8988T (cell line): Measurements from ENCODE around the gene ACTG1.

Experiments
- DNase-seq: peaks from one replicate; pipeline ENCODE4 v3.0.0; 2011

Gene ACTG1

GRCh38 chr17:81544281-81544974 is 31.8 kb upstream of the ACTG1 start:
- DNase-seq: no peak

GRCh38 chr17:81543756-81544155 is 31.2 kb upstream of the ACTG1 start:
- DNase-seq: no peak

GRCh38 chr17:81543339-81543675 is 30.7 kb upstream of the ACTG1 start:
- DNase-seq: no peak

- DNase-seq: no peak
These were observed 30.1 kb upstream of the ACTG1 start for GRCh38 chr17:81542431-81543338.

GRCh38 chr17:81541123-81541522 is 28.5 kb upstream of the ACTG1 start:
- no peak for DNase-seq

- DNase-seq: no peak
These were observed 28.1 kb upstream of the ACTG1 start for GRCh38 chr17:81540676-81541027.

GRCh38 chr17:81539961-81540675 is 27.5 kb upstream of the ACTG1 start:
- no peak for DNase-seq

- no peak for DNase-seq
These were observed 26.9 kb upstream of the ACTG1 start for GRCh38 chr17:81539571-81539900.

GRCh38 chr17:81538651-81539570 is 26.3 kb upstream of the ACTG1 start:
- no peak for DNase-seq

GRCh38 chr17:81537856-81538555 is 25.4 kb upstream of the ACTG1 start:
- no peak for DNase-seq

GRCh38 chr17:81537343-81537855 is 24.8 kb upstream of the ACTG1 start:
- peak; percentile 95 for DNase-seq

- no peak for DNase-seq
These were observed 24.0 kb upstream of the ACTG1 start for GRCh38 chr17:81536299-81537290.

- no peak for DNase-seq
These were observed 23.1 kb upstream of the ACTG1 start for GRCh38 chr17:81535480-81536298.

GRCh38 chr17:81535007-81535328 is 22.4 kb upstream of the ACTG1 start:
- no peak for DNase-seq

- DNase-seq: no peak
These were observed 21.8 kb upstream of the ACTG1 start for GRCh38 chr17:81534157-81535006.

GRCh38 chr17:81533339-81534141 is 20.9 kb upstream of the ACTG1 start:
- DNase-seq: no peak

- no peak for DNase-seq
These were observed 20.1 kb upstream of the ACTG1 start for GRCh38 chr17:81532490-81533287.
